Measurements from ENCODE around the gene ZNF681.
"Not testable (repeated sequence)": the region's sequence is repeated elsewhere in the genome, so short reads cannot be mapped to it uniquely, and the experiment has no call there.

Gene ZNF681

DNA sequence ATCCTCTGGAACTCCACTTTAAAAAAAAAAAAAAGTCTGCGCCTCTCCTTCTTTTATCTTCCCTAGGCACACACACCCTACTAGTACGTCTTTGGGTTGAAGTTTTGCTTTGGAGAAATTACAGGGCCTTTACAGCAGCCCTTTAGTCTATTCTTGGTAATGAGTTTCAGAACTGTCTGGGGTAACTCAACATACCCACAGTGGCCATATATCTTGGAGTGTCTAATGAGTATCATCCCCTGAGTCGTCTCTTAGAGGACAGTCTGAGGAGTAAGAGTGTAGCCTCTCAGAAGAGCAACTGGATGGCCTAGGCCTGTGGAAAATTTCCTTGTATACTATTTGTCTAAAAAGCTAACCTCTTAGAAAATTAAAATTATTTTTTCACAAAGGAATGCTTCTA is 6.1 kb upstream of the ZNF681 start:
- Histone ChIP-seq H3K4me1 (ENCODE audit: control insufficient read depth, low read length) (0 out of 2 replicates have a peak, but pooled peaks cover 3% of the 10 kb centered on the region), H3K4me2 (ENCODE audit: low read length) (no peak overlapping the region), H3K79me2 (ENCODE audit: control insufficient read depth, low read length) (no peaks in the 10 kb centered on the region), H3K36me3 (ENCODE audit: control insufficient read depth, low read length) (no peaks in the 10 kb centered on the region), H4K20me1 (ENCODE audit: control insufficient read depth, insufficient read depth, low read depth, low read length) (no peaks in the 10 kb centered on the region), H3F3A (ENCODE audit: control insufficient read depth, insufficient read depth) (no peaks in the 10 kb centered on the region), H3K27ac (ENCODE audit: low read depth, low read length) (no peak overlapping the region), H3K9me3 (ENCODE audit: control insufficient read depth, insufficient read depth, low read length) (peaks cover 10% of the 10 kb centered on the region; the same call in 1 of the 2 replicates), H3K4me3 (ENCODE audit: low read length) (no peak overlapping the region), H3K27me3 (ENCODE audit: control insufficient read depth, low read length) (no peaks in the 10 kb centered on the region), H3K9me2 (replicated peaks; ENCODE audit: control insufficient read depth, low read length) (no peaks in the 10 kb centered on the region)
- TF ChIP-seq, protein P1, sequence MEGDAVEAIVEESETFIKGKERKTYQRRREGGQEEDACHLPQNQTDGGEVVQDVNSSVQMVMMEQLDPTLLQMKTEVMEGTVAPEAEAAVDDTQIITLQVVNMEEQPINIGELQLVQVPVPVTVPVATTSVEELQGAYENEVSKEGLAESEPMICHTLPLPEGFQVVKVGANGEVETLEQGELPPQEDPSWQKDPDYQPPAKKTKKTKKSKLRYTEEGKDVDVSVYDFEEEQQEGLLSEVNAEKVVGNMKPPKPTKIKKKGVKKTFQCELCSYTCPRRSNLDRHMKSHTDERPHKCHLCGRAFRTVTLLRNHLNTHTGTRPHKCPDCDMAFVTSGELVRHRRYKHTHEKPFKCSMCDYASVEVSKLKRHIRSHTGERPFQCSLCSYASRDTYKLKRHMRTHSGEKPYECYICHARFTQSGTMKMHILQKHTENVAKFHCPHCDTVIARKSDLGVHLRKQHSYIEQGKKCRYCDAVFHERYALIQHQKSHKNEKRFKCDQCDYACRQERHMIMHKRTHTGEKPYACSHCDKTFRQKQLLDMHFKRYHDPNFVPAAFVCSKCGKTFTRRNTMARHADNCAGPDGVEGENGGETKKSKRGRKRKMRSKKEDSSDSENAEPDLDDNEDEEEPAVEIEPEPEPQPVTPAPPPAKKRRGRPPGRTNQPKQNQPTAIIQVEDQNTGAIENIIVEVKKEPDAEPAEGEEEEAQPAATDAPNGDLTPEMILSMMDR (IDR thresholded peaks at IDR 0.05; ENCODE audit: low read depth, low read length, poor library complexity, severe bottlenecking): no peak
- no peak for TF ChIP-seq EZH2phosphoT487 (IDR thresholded peaks at IDR 0.05; ENCODE audit: borderline replicate concordance, low read length)

DNA sequence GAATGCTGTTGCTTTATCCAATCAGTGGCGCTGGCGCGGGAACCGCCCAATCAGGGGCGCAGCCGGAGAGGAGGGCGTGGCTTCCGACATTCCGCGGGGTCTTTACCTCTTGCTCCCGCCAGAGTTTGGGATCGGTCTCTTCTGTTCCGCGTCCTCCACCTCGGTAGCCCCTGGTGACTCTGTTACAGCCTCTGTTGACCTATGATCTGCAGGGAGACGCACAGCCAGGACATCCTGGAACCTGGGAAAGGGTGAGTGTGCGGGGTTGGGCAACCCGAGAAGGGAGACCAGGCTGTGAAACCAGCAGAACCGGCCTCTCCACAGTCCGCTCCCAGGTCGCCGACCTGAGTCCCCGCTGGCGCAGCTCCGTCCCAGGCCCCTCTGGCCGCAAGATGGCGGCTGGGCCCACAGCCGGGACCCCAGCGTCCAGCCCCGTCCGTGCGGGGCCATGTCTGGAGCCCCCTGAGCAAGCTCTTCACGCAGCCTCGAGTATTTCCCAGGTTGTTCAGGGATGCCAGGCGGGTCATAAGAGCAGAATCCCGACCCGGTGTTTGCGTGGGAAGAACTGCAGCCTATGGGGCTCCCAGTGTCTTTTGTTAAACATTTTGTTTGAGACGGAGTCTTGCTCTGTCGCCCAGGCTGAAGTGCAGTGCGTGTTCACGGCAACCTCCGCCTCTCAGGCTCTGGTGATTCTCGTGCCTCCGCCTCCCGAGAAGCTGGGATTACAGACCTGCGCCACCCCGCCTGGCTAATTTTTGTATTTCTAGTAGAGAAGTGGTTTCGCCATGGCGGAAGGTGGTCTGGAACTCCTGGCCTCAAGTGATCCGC is 4.4 kb upstream of the ZNF681 start:
- Histone ChIP-seq H3K9me3 (ENCODE audit: control insufficient read depth, insufficient read depth, low read length) (peaks cover 11% of the 10 kb centered on the region; the same call in 1 of the 2 replicates), H3K79me2 (ENCODE audit: control insufficient read depth, low read length) (peaks cover 2% of the 10 kb centered on the region; the same call in 1 of the 2 replicates), H3F3A (ENCODE audit: control insufficient read depth, insufficient read depth) (no peaks in the 10 kb centered on the region), H4K20me1 (ENCODE audit: control insufficient read depth, insufficient read depth, low read depth, low read length) (no peaks in the 10 kb centered on the region), H3K4me2 (ENCODE audit: low read length) (peak overlapping the region; percentile 25), H3K4me3 (ENCODE audit: low read length) (peak overlapping the region; percentile 42), H3K4me1 (ENCODE audit: control insufficient read depth, low read length) (0 out of 2 replicates have a peak, but pooled peaks cover 3% of the 10 kb centered on the region), H3K27me3 (ENCODE audit: control insufficient read depth, low read length) (no peaks in the 10 kb centered on the region), H3K27ac (ENCODE audit: low read depth, low read length) (no peak overlapping the region), H3K9me2 (replicated peaks; ENCODE audit: control insufficient read depth, low read length) (no peaks in the 10 kb centered on the region), H3K36me3 (ENCODE audit: control insufficient read depth, low read length) (no peaks in the 10 kb centered on the region)
- no peak for TF ChIP-seq EZH2phosphoT487 (IDR thresholded peaks at IDR 0.05; ENCODE audit: borderline replicate concordance, low read length)

DNA sequence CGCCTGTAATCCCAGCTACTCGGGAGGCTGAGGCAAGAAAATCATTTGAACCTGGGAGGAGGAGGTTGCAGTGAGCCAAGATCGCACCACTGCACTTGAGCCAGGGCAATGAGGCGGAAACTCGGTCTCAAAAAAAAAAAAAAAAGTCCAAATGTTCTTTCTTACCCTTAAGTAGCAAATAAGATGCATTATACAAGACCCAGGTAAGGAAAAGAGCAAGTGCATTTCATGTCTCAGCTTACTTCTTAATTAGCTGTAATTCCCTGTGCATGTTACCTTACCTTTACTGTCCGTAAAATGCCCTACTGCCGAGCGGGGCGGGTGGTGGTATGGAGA is 3.8 kb upstream of the ZNF681 start:
- Histone ChIP-seq H3K27me3 (ENCODE audit: control insufficient read depth, low read length) (no peaks in the 10 kb centered on the region), H4K20me1 (ENCODE audit: control insufficient read depth, insufficient read depth, low read depth, low read length) (no peaks in the 10 kb centered on the region), H3K9me2 (replicated peaks; ENCODE audit: control insufficient read depth, low read length) (no peaks in the 10 kb centered on the region), H3K79me2 (ENCODE audit: control insufficient read depth, low read length) (peaks cover 7% of the 10 kb centered on the region; the same call in 1 of the 2 replicates), H3K4me1 (ENCODE audit: control insufficient read depth, low read length) (0 out of 2 replicates have a peak, but pooled peaks cover 3% of the 10 kb centered on the region), H3K4me2 (ENCODE audit: low read length) (peak overlapping the region; percentile 25), H3K27ac (ENCODE audit: low read depth, low read length) (no peak overlapping the region), H3K9me3 (ENCODE audit: control insufficient read depth, insufficient read depth, low read length) (peaks cover 11% of the 10 kb centered on the region; the same call in 1 of the 2 replicates), H3K4me3 (ENCODE audit: low read length) (peak overlapping the region; percentile 42), H3K36me3 (ENCODE audit: control insufficient read depth, low read length) (no peaks in the 10 kb centered on the region), H3F3A (ENCODE audit: control insufficient read depth, insufficient read depth) (no peaks in the 10 kb centered on the region)
- TF ChIP-seq, protein P1 (IDR thresholded peaks at IDR 0.05; ENCODE audit: low read depth, low read length, poor library complexity, severe bottlenecking): no peak
- no peak for TF ChIP-seq EZH2phosphoT487 (IDR thresholded peaks at IDR 0.05; ENCODE audit: borderline replicate concordance, low read length)

DNA sequence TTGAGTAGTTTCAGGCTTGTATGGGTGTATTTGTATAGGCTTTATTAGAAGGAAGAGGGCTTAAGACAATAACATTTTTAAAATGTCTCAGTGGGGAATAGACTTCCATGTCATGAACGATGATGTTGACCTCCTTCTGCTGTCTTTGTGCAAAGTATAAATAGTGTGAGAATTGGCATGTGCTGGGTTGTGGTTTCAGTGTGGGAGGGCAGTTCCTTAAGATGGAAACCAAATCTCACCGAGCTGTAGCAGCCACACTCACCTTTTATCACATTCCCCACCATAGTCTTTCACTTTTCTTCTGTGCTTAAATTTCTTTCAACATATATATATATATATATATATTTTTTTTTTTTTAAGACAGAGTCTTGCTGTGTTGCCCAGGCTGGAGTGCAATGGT is 1.6 kb upstream of the ZNF681 start:
- not testable (repeated sequence) for H3K4me2 ChIP-seq (ENCODE audit: low read length); H3K4me3 ChIP-seq (ENCODE audit: low read length); H4K20me1 ChIP-seq (ENCODE audit: control insufficient read depth, insufficient read depth, low read depth, low read length); H3K36me3 ChIP-seq (ENCODE audit: control insufficient read depth, low read length); H3K9me2 ChIP-seq (replicated peaks; ENCODE audit: control insufficient read depth, low read length); H3K27ac ChIP-seq (ENCODE audit: low read depth, low read length); H3K4me1 ChIP-seq (ENCODE audit: control insufficient read depth, low read length); H3F3A ChIP-seq (ENCODE audit: control insufficient read depth, insufficient read depth); H3K27me3 ChIP-seq (ENCODE audit: control insufficient read depth, low read length)
- Histone ChIP-seq H3K9me3 (ENCODE audit: control insufficient read depth, insufficient read depth, low read length) (peaks cover 11% of the 10 kb centered on the region), H3K79me2 (ENCODE audit: control insufficient read depth, low read length) (peaks cover 14% of the 10 kb centered on the region)

DNA sequence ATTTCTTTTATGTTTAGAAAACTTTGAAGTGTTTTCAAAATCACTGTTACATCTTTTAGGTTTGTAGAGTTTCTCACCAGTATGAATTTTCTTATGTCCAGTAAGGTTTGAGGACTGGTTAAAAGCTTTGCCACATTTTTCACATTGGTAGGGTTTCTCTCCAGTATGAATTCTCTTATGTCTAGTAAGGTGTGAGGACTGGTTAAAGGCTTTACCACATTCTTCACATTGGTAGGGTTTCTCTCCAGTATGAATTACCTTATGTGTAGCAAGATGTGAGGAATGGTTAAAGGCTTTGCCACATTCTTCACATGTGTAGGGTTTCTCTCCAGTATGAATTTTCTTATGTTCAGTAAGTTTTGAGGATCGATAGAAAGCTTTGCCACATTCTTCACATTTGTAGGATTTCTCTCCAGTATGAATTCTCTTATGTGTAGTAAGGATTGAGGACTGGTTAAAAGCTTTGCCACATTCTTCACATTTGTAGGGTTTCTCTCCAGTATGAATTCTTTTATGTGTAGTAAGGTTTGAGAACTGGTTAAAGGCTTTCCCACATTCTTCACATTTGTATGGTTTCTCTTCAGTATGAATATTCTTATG is 15.0 kb downstream of the ZNF681 start:
- not testable (repeated sequence) for H3K9me2 ChIP-seq (replicated peaks; ENCODE audit: control insufficient read depth, low read length); H4K20me1 ChIP-seq (ENCODE audit: control insufficient read depth, insufficient read depth, low read depth, low read length); H3K4me2 ChIP-seq (ENCODE audit: low read length); H3K27ac ChIP-seq (ENCODE audit: low read depth, low read length); H3K79me2 ChIP-seq (ENCODE audit: control insufficient read depth, low read length); H3K4me3 ChIP-seq (ENCODE audit: low read length); H3F3A ChIP-seq (ENCODE audit: control insufficient read depth, insufficient read depth); H3K4me1 ChIP-seq (ENCODE audit: control insufficient read depth, low read length); H3K27me3 ChIP-seq (ENCODE audit: control insufficient read depth, low read length)
- Histone ChIP-seq H3K36me3 (ENCODE audit: control insufficient read depth, low read length) (peaks cover 27% of the 10 kb centered on the region), H3K9me3 (ENCODE audit: control insufficient read depth, insufficient read depth, low read length) (peaks cover 20% of the 10 kb centered on the region; the same call in 1 of the 2 replicates)

DNA sequence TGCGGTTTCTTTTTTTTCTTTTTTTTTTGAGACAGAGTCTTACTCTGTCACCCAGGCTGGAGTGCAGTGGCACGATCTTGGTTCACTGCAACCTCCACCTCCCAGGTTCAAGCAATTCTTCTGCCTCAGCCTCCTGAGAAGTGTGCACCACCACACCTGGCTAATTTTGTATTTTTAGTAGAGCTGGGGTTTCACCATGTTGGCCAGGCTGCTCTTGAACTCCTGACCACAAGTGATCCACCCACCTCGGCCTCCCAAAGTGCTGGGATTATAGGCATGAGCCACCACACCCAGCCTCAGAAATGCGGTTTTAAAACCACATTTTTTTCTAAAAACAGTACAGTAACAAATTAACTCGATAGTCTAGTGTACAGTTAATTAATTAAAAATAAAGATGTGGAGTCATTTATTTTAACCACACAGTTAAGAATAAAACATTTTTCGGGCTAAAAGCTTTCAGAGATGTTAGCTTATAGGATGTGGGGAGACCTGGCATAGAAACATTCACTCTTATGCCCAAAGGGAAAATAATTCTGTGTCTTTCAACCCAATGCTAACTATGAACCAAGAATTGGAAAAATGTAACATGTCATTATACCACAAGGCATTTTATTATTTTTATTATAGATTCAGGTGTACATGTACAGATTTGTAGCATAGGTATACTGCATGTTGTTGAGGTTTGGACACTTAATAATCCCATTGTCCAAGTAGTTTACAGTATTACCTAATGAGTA is 27.8 kb downstream of the ZNF681 start:
- H3K4me1 ChIP-seq (ENCODE audit: control insufficient read depth, low read length); H4K20me1 ChIP-seq (ENCODE audit: control insufficient read depth, insufficient read depth, low read depth, low read length); H3K27me3 ChIP-seq (ENCODE audit: control insufficient read depth, low read length); H3F3A ChIP-seq (ENCODE audit: control insufficient read depth, insufficient read depth); H3K9me3 ChIP-seq (ENCODE audit: control insufficient read depth, insufficient read depth, low read length); H3K4me3 ChIP-seq (ENCODE audit: low read length); H3K36me3 ChIP-seq (ENCODE audit: control insufficient read depth, low read length); H3K27ac ChIP-seq (ENCODE audit: low read depth, low read length); H3K79me2 ChIP-seq (ENCODE audit: control insufficient read depth, low read length); H3K4me2 ChIP-seq (ENCODE audit: low read length); H3K9me2 ChIP-seq (replicated peaks; ENCODE audit: control insufficient read depth, low read length): not testable (repeated sequence)
